H1 (cell line): ENCODE data around the gene PPM1F. TPM values are rescaled to one million over a fixed set of nuclear protein-coding genes. Genes with fewer than 3 reads are reported as not detected.

ENCODE experiments used
- CTCF ChIA-PET: fragments of 300-600 bp; sonication (Branson Sonifier 250); formaldehyde crosslinking; loops from one replicate; lab custom pipeline; 2021; ENCODE audit not compliant: partially characterized antibody; lab: Charles Lee
- POLR2A ChIA-PET: fragments of 300-600 bp; sonication (Branson Sonifier 250); formaldehyde crosslinking; loops from one replicate; lab custom pipeline; 2021; ENCODE audit warnings: inconsistent platforms; ENCODE audit not compliant: partially characterized antibody; lab: Charles Lee
- DNase-seq, 2 experiments: peaks; one replicate each; pipeline versions ENCODE4 v3.0.0 to v3.0.0-alpha.2; 2010 to 2022; ENCODE audit warnings: low spot score in 2 of 2, low read depth in 1 of 2, mixed read lengths in 1 of 2
- FAIRE-seq: peaks from 2 replicates; lab custom pipeline; 2011; peaks lifted over from hg19 to GRCh38; lab: Jason Lieb, UNC
- H2AFZ ChIP-seq: 2 replicates; pipeline ENCODE4 v1.8.1; 2012; ENCODE audit warnings: low read length, inconsistent platforms
- H2AK5ac ChIP-seq: 2 replicates; pipeline ENCODE4 v1.6.1; 2013; ENCODE audit warnings: low read depth, low read length
- H2BK120ac ChIP-seq: replicated peaks from 2 replicates; pipeline ENCODE3; 2013; ENCODE audit warnings: low read depth, low read length, inconsistent platforms
- H2BK12ac ChIP-seq: 2 replicates; pipeline ENCODE4 v1.6.1; 2013; ENCODE audit warnings: low read depth, low read length
- H2BK15ac ChIP-seq: 2 replicates; pipeline ENCODE4 v1.6.1; 2013; ENCODE audit warnings: low read length
- H2BK20ac ChIP-seq: 2 replicates; pipeline ENCODE4 v1.6.1; 2013; ENCODE audit warnings: low read length
- H2BK5ac ChIP-seq: 2 replicates; pipeline ENCODE4 v1.6.1; 2013; ENCODE audit warnings: low read depth, low read length
- H3K14ac ChIP-seq: 2 replicates; pipeline ENCODE4 v1.6.1; 2013; ENCODE audit warnings: inconsistent platforms; ENCODE audit not compliant: insufficient read length
- H3K18ac ChIP-seq: 2 replicates; pipeline ENCODE4 v1.6.1; 2013; ENCODE audit warnings: low read length; ENCODE audit errors: extremely low read depth
- H3K23ac ChIP-seq: 2 replicates; pipeline ENCODE4 v1.6.1; 2013; ENCODE audit warnings: inconsistent platforms; ENCODE audit not compliant: insufficient read length
- H3K23me2 ChIP-seq: 2 replicates; pipeline ENCODE4 v1.6.1; 2013; ENCODE audit warnings: low read depth, low read length
- H3K27ac ChIP-seq: 2 replicates; pipeline ENCODE4 v1.6.1; 2011; ENCODE audit warnings: low read depth, low read length, inconsistent platforms
- H3K27me3 ChIP-seq, 4 experiments: replicated peaks in 1 of 4; 1 replicate in 1 of 4; 2 replicates in 3 of 4; pipeline versions ENCODE4 v1.6.1 to v1.8.1; 2011 to 2013; ENCODE audit warnings: low read length in 3 of 4, mild to moderate bottlenecking in 3 of 4, inconsistent platforms in 2 of 4, mixed read lengths in 2 of 4, moderate library complexity in 1 of 4; ENCODE audit not compliant: control insufficient read depth in 3 of 4, insufficient read depth in 3 of 4; ENCODE audit errors: extremely low read depth in 1 of 4
- H3K36me3 ChIP-seq, 4 experiments: 2 replicates each; pipeline versions ENCODE4 v1.6.1 to v1.8.1; 2011 to 2013; ENCODE audit warnings: mild to moderate bottlenecking in 4 of 4, low read length in 3 of 4, moderate library complexity in 2 of 4, control low read depth in 1 of 4, inconsistent platforms in 1 of 4; ENCODE audit not compliant: insufficient read depth in 4 of 4, control insufficient read depth in 2 of 4
- H3K4ac ChIP-seq: replicated peaks from 2 replicates; pipeline ENCODE3; 2013; ENCODE audit warnings: low read length, low read depth, mixed read lengths, inconsistent platforms; ENCODE audit not compliant: insufficient read length
- H3K4me1 ChIP-seq, 4 experiments: replicated peaks in 1 of 4; 1 replicate in 1 of 4; 2 replicates in 3 of 4; pipeline versions ENCODE4 v1.6.1 to v1.8.1; 2011 to 2013; ENCODE audit warnings: low read length in 3 of 4, inconsistent platforms in 2 of 4, mixed read lengths in 1 of 4; ENCODE audit not compliant: insufficient read depth in 4 of 4, control insufficient read depth in 3 of 4
- H3K4me2 ChIP-seq, 2 experiments: 2 replicates each; pipeline versions ENCODE4 v1.6.1 to v1.8.1; 2011 to 2013; ENCODE audit warnings: low read depth in 2 of 2, low read length in 2 of 2, control low read depth in 1 of 2, inconsistent platforms in 1 of 2, mild to moderate bottlenecking in 1 of 2; ENCODE audit not compliant: insufficient read depth in 1 of 2
- H3K4me3 ChIP-seq, 4 experiments: fragments of 200-600, 300-600 bp in 1 of 4; sonication (generic), shearing (Covaris generic), sonication (Bioruptor Twin) in 1 of 4; 2 replicates each; pipeline versions ENCODE4 v1.5.1 to v1.8.1; 2011 to 2016; ENCODE audit warnings: low read length in 4 of 4, low read depth in 3 of 4, control low read depth in 2 of 4, inconsistent platforms in 2 of 4, mild to moderate bottlenecking in 2 of 4, mixed read lengths in 1 of 4, moderate library complexity in 1 of 4; ENCODE audit not compliant: insufficient read depth in 2 of 4; ENCODE audit errors: extremely low read depth in 1 of 4
- H3K56ac ChIP-seq: replicated peaks from 2 replicates; pipeline ENCODE3; 2013; ENCODE audit warnings: low read depth, mild to moderate bottlenecking, mixed read lengths, low read length, inconsistent platforms; ENCODE audit not compliant: insufficient read length
- H3K79me1 ChIP-seq: 2 replicates; pipeline ENCODE4 v1.6.1; 2013; ENCODE audit warnings: low read depth, low read length, control low read depth
- H3K79me2 ChIP-seq, 2 experiments: 2 replicates each; pipeline versions ENCODE4 v1.6.1 to v1.8.1; 2012 to 2013; ENCODE audit warnings: low read length in 2 of 2, mild to moderate bottlenecking in 2 of 2, inconsistent platforms in 1 of 2; ENCODE audit not compliant: insufficient read depth in 2 of 2, control insufficient read depth in 1 of 2
- H3K9ac ChIP-seq, 4 experiments: replicated peaks in 1 of 4; 1 replicate in 1 of 4; 2 replicates in 3 of 4; pipeline versions ENCODE4 v1.6.1 to v1.8.1; 2011 to 2013; ENCODE audit warnings: low read depth in 3 of 4, low read length in 3 of 4, control low read depth in 2 of 4, mild to moderate bottlenecking in 2 of 4, moderate library complexity in 2 of 4, inconsistent platforms in 1 of 4; ENCODE audit errors: extremely low read depth in 1 of 4
- H3K9me3 ChIP-seq, 2 experiments: 2 replicates each; pipeline versions ENCODE4 v1.6.1 to v1.8.1; 2012 to 2013; ENCODE audit warnings: mild to moderate bottlenecking in 2 of 2, moderate library complexity in 2 of 2, control low read depth in 1 of 2, inconsistent platforms in 1 of 2, low read depth in 1 of 2, low read length in 1 of 2, mixed read lengths in 1 of 2; ENCODE audit not compliant: insufficient read depth in 2 of 2
- H4K20me1 ChIP-seq, 2 experiments: replicated peaks in 1 of 2; 2 replicates each; pipeline versions ENCODE3 to v1.8.1; 2011 to 2013; ENCODE audit warnings: inconsistent platforms in 2 of 2, low read length in 2 of 2, mild to moderate bottlenecking in 1 of 2; ENCODE audit not compliant: insufficient read depth in 2 of 2, control insufficient read depth in 1 of 2
- H4K5ac ChIP-seq: 2 replicates; pipeline ENCODE4 v1.6.1; 2013; ENCODE audit warnings: low read length, low read depth, mixed read lengths, inconsistent platforms; ENCODE audit not compliant: insufficient read length
- H4K8ac ChIP-seq: 2 replicates; pipeline ENCODE4 v1.8.0; 2013; ENCODE audit warnings: mild to moderate bottlenecking, moderate library complexity, low read length, inconsistent platforms; ENCODE audit not compliant: insufficient read depth; ENCODE audit errors: extremely low read depth
- H4K91ac ChIP-seq: replicated peaks from 2 replicates; pipeline ENCODE3; 2013; ENCODE audit warnings: low read length, mixed read lengths, inconsistent platforms; ENCODE audit not compliant: insufficient read length
- RXRA ChIP-seq: IDR thresholded peaks from 2 replicates; pipeline ENCODE4 v1.6.1; 2011; ENCODE audit warnings: low read depth, mild to moderate bottlenecking, low read length, moderate library complexity; ENCODE audit not compliant: insufficient read depth
- WGBS, 2 experiments: shearing (Covaris generic) in 1 of 2; methylation state at CpG; one replicate each; pipeline versions ENCODE4 v1.1.6 to v1.1.7; 2013 to 2015; ENCODE audit warnings: low lambda C conversion rate in 2 of 2, mixed read lengths in 2 of 2, inconsistent platforms in 1 of 2, low coverage in 1 of 2, missing lambda C conversion rate in 1 of 2; ENCODE audit not compliant: insufficient replicate concordance in 2 of 2, insufficient coverage in 1 of 2, insufficient read length in 1 of 2; ENCODE audit errors: extremely low coverage in 1 of 2, missing lambda C conversion rate in 1 of 2; 5-methylcytosine and 5-hydroxymethylcytosine counted together
- polyA plus RNA-seq, 7 experiments: library from polyadenylated mRNA; depleted of rRNA in 3 of 7; stranded (reverse) in 5 of 7; unstranded in 2 of 7; fragments of >200 nt in 5 of 7; fragments of 200-250 nt in 2 of 7; gene quantifications; 1 replicate in 5 of 7; 2 replicates in 1 of 7; 4 replicates in 1 of 7; pipeline versions ENCODE4 v1.2.1 to v1.2.3, GENCODE V29; 2011 to 2013; ENCODE audit warnings: missing spikeins in 2 of 7, mixed read lengths in 2 of 7
- total RNA-seq: library from RNA; stranded (reverse); fragmentation: NEBNext Ultra II Directional; extraction: Animal tissue kit (Norgen Biotek cat#: 25700); gene quantifications from 2 replicates; pipeline ENCODE4 v1.2.1, GENCODE V29; 2021
- TF ChIP-seq, protein P1 (sequence below): IDR thresholded peaks from 2 replicates; pipeline ENCODE4 v1.6.1; 2011; ENCODE audit warnings: low read length, improper control_type of control experiment

PPM1F gene
- total and polyA plus RNA-seq, 2 of the 8 experiments (the other 6 are each of a cell fraction or from before 2014, with no cell fraction given): 12.4 to 22.8 TPM

DNA sequence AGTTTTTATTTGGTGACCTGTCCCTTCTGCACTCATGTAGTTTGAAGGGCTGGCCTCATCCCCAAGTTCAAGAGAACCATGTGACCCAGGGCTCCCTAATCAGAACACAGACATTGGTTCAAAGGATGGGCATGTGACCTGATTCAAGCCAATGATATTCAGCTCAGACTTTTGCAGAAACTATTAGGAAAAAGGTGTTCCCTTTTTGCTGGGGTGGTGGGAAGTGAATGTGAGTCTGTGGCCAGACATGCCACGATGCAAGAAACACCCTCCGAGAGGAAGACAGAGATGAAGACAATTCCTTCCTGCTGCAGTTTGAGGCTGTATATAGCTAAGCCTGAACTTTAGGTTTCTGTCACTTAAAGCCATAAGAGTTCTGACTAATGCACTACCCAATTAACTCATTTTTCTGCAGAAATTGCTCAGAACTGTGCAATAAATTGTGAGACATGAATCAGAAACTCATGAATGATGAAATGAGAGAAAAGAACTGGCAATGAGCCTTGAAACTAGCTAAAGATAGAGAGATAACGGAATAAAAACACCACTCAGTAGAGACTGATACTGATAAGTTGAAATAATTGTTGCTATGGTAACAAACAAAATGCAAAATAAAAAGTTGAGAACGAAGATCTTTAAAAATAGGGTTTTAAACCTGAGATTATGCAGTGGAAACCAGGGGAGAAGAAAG, 76.0 kb downstream of the PPM1F start:
- H2AFZ ChIP-seq: no peak overlapping the region
- H3K4me1 ChIP-seq: no peaks in the 10 kb centered on the region
- H2BK15ac ChIP-seq: no peak overlapping the region
- no peaks in the 10 kb centered on the region for H3K79me2 ChIP-seq
- H2AK5ac ChIP-seq: no peak overlapping the region
- no peaks in the 10 kb centered on the region for H3K36me3 ChIP-seq
- no peak overlapping the region for H2BK20ac ChIP-seq
- no peak overlapping the region for H3K14ac ChIP-seq
- H3K4me2 ChIP-seq: no peak overlapping the region
- no peak overlapping the region for H4K8ac ChIP-seq
- no peak overlapping the region for H3K9ac ChIP-seq
- H4K20me1 ChIP-seq: peaks cover 0 to 2% of the 10 kb centered on the region in 2 experiments
- ChIA-PET POLR2A (interaction anchor here (1.1 to 1.2 kb wide), 2 partner anchors 9 to 10 kb away, joined by 3 to 5 read pairs; partner anchors contain the start of gene MAPK1), CTCF (no interaction called here)
- no peak overlapping the region for H3K27ac ChIP-seq
- H2BK12ac ChIP-seq: no peak overlapping the region
- no peaks in the 10 kb centered on the region for H3K23me2 ChIP-seq
- H3K18ac ChIP-seq: no peak overlapping the region
- no peak for TF ChIP-seq RXRA
- TF ChIP-seq, protein P1, sequence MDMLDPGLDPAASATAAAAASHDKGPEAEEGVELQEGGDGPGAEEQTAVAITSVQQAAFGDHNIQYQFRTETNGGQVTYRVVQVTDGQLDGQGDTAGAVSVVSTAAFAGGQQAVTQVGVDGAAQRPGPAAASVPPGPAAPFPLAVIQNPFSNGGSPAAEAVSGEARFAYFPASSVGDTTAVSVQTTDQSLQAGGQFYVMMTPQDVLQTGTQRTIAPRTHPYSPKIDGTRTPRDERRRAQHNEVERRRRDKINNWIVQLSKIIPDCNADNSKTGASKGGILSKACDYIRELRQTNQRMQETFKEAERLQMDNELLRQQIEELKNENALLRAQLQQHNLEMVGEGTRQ: peak; percentile 59; the same call in 1 of the 2 replicates
- DNase-seq (no peak), FAIRE-seq (no peak)
- no peaks in the 10 kb centered on the region for H3K9me3 ChIP-seq
- H3K79me1 ChIP-seq: no peaks in the 10 kb centered on the region
- no peak overlapping the region for H4K91ac ChIP-seq
- no peak overlapping the region for H2BK5ac ChIP-seq
- H3K4me3 ChIP-seq: no peak overlapping the region
- no peak overlapping the region for H4K5ac ChIP-seq
- H3K23ac ChIP-seq: no peak overlapping the region
- WGBS, 2 experiments: 86% methylated on average over 4 of the region's 4 CpGs; no CpG with 5 or more reads in 1 of the 2 experiments
- H3K4ac ChIP-seq: no peak overlapping the region
- H2BK120ac ChIP-seq: no peak overlapping the region
- H3K56ac ChIP-seq: no peak overlapping the region
- H3K27me3 ChIP-seq: no peaks in the 10 kb centered on the region
